Suppressor macrophage treated with lipopolysaccharide for 1 hour (primary cell): ENCODE measurements around the gene RASL11A.
"Not testable (repeated sequence)": the region's sequence is repeated elsewhere in the genome, so short reads cannot be mapped to it uniquely, and the experiment has no call there.

Experiments used
- DNase-seq, 3 donors: peaks; one replicate each; pipeline ENCODE4 v3.0.0-alpha.2; 2020 to 2022

The RASL11A gene

GRCh38 chr13:27270594-27271520 is at the start of gene RASL11A:
TSS of gene RASL11A (plus strand) at chr13:27270830. CDS start at chr13:27270945, 115 bp downstream.
- peak; percentile 92 to 96 (median 94) for DNase-seq

- not testable (repeated sequence) for DNase-seq
These were observed 48.5 kb upstream of the RASL11A start for GRCh38 chr13:27222100-27222499.

GRCh38 chr13:27226991-27227390 is 43.6 kb upstream of the RASL11A start:
- no peak for DNase-seq

- DNase-seq, result no peak
These were observed 42.5 kb upstream of the RASL11A start for GRCh38 chr13:27228131-27228530.

GRCh38 chr13:27229642-27230041 is 41.0 kb upstream of the RASL11A start:
- no peak for DNase-seq

- no peak for DNase-seq
These were observed 36.7 kb upstream of the RASL11A start for GRCh38 chr13:27233964-27234363.

GRCh38 chr13:27236478-27236877 is 34.2 kb upstream of the RASL11A start:
- peak in 2 of 3 donors; percentile 49 to 57 for DNase-seq

- DNase-seq, result no peak
These were observed 27.9 kb upstream of the RASL11A start for GRCh38 chr13:27242702-27243101.

- DNase-seq, result no peak
These were observed 25.0 kb upstream of the RASL11A start for GRCh38 chr13:27245610-27246009.

GRCh38 chr13:27250833-27251165 is 19.8 kb upstream of the RASL11A start:
- no peak for DNase-seq

- peak; percentile 97 to 98 (median 98) for DNase-seq
These were observed 19.2 kb upstream of the RASL11A start, which contains the start of gene RPL21 for GRCh38 chr13:27251166-27252091. TSS of gene RPL21 (plus strand) at chr13:27251558. CDS start at chr13:27253777, 2,219 bp downstream.

- DNase-seq, result no peak
These were observed 18.2 kb upstream of the RASL11A start for GRCh38 chr13:27252467-27252866.

- DNase-seq, result no peak
These were observed 13.4 kb upstream of the RASL11A start for GRCh38 chr13:27257233-27257568.

GRCh38 chr13:27257648-27258253 is 12.9 kb upstream of the RASL11A start:
- DNase-seq, result no peak

GRCh38 chr13:27258637-27259386 is 11.8 kb upstream of the RASL11A start:
- peak in 2 of 3 donors; percentile 61 to 64 for DNase-seq

GRCh38 chr13:27259831-27260230 is 10.8 kb upstream of the RASL11A start:
- DNase-seq, result peak; percentile 52 to 85 (median 82)

GRCh38 chr13:27261396-27261795 is 9.2 kb upstream of the RASL11A start:
- DNase-seq, result no peak

GRCh38 chr13:27263438-27263837 is 7.2 kb upstream of the RASL11A start:
- no peak for DNase-seq

- no peak for DNase-seq
These were observed 6.4 kb upstream of the RASL11A start for GRCh38 chr13:27264181-27264580.

- DNase-seq, result no peak
These were observed 6.0 kb upstream of the RASL11A start for GRCh38 chr13:27264648-27265047.

GRCh38 chr13:27266917-27267316 is 3.7 kb upstream of the RASL11A start:
- DNase-seq, result peak; percentile 54 to 83 (median 76)

- DNase-seq, result peak in 2 of 3 donors; percentile 31 to 49
These were observed 3.0 kb upstream of the RASL11A start for GRCh38 chr13:27267596-27267995.
